ENCODE data around the gene ATP10A.

GRCh38 chr15:25844542-25844941 is 18.6 kb downstream of the ATP10A start:
- TF ChIP-seq EZH2 (IDR thresholded peaks at IDR 0.05), result no peak
- no peak for TF ChIP-seq CTCF (IDR thresholded peaks at IDR 0.05 in 2 of 3, conservative IDR thresholded peaks at IDR 0.05 in 1 of 3; ENCODE audit: borderline replicate concordance in 1 of 3, insufficient read depth in 1 of 3, low read depth in 2 of 3, low read length in 2 of 3)
- no peak for TF ChIP-seq SIN3A (IDR thresholded peaks at IDR 0.05; ENCODE audit: low read depth)
- TF ChIP-seq POLR2A (IDR thresholded peaks at IDR 0.05; ENCODE audit: borderline replicate concordance, extremely low read depth, insufficient read depth, insufficient read length), result no peak
- no peak for TF ChIP-seq YY1 (IDR thresholded peaks at IDR 0.05; ENCODE audit: extremely low read depth, insufficient replicate concordance, low read depth, low read length)
- TF ChIP-seq MAX (IDR thresholded peaks at IDR 0.05), result no peak
